Immature natural killer cell (primary cell): ENCODE results near the gene CLCF1. TPM values are rescaled to one million over a fixed set of nuclear protein-coding genes. Genes with fewer than 3 reads are reported as not detected.
A peak's percentile ranks its signal among the peaks of the same experiment; 100 is the strongest.
"Not testable (repeated sequence)": the region's sequence is repeated elsewhere in the genome, so short reads cannot be mapped to it uniquely, and the experiment has no call there.

ENCODE experiments used
- DNase-seq, 3 donors: peaks; one replicate each; pipeline ENCODE4 v3.0.0; 2022; ENCODE audit warnings: mixed read lengths in 1 of 3
- H3K27ac Mint-ChIP-seq, 6 donors: one replicate each; pipeline ENCODE4 v1.8.0; 2020; ENCODE audit warnings: mixed read lengths in 6 of 6, mild to moderate bottlenecking in 5 of 6, inconsistent platforms in 4 of 6, moderate library complexity in 3 of 6
- H3K27me3 Mint-ChIP-seq, 3 donors: one replicate each; pipeline ENCODE4 v1.8.0; 2020 to 2021; ENCODE audit warnings: low read depth in 3 of 3, mild to moderate bottlenecking in 3 of 3, mixed read lengths in 3 of 3, moderate library complexity in 3 of 3, inconsistent platforms in 1 of 3
- H3K36me3 Mint-ChIP-seq, 3 donors: one replicate each; pipeline ENCODE4 v1.8.0; 2020; ENCODE audit warnings: mixed read lengths in 3 of 3, inconsistent platforms in 2 of 3, mild to moderate bottlenecking in 2 of 3
- H3K4me1 Mint-ChIP-seq, 2 donors: one replicate each; pipeline ENCODE4 v1.8.0; 2020; ENCODE audit warnings: inconsistent platforms in 2 of 2, mild to moderate bottlenecking in 2 of 2, mixed read lengths in 2 of 2, moderate library complexity in 1 of 2
- H3K4me3 Mint-ChIP-seq, 5 donors: one replicate each; pipeline ENCODE4 v1.8.0; 2020; ENCODE audit warnings: mild to moderate bottlenecking in 5 of 5, mixed read lengths in 5 of 5, inconsistent platforms in 3 of 5, moderate library complexity in 3 of 5
- H3K9me3 Mint-ChIP-seq, 6 donors: one replicate each; pipeline ENCODE4 v1.8.0; 2020; ENCODE audit warnings: mild to moderate bottlenecking in 6 of 6, mixed read lengths in 6 of 6, inconsistent platforms in 4 of 6, moderate library complexity in 3 of 6
- polyA plus RNA-seq, 3 donors: library from polyadenylated mRNA; unstranded; fragments of 300-500 nt; fragmentation: Illumina TruSeq; gene quantifications; one replicate each; pipeline ENCODE4 v1.2.3, GENCODE V29; 2021

Gene CLCF1
- polyA plus RNA-seq, 3 donors from 2014 or later = 0.34 to 2.2 TPM; not detected in 1

- H3K4me3 Mint-ChIP-seq = peak overlapping the region; percentile 95 to 99 (median 98)
- H3K27ac Mint-ChIP-seq = peak overlapping the region; percentile 91 to 98 (median 96)
- H3K4me1 Mint-ChIP-seq = peaks cover 62 to 79% of the 10 kb centered on the region in 2 donors
- H3K27me3 Mint-ChIP-seq = peaks cover 3 to 14% (median 9%) of the 10 kb centered on the region in 3 donors
- H3K36me3 Mint-ChIP-seq = peaks cover 4 to 17% (median 5%) of the 10 kb centered on the region in 3 donors
- no peaks in the 10 kb centered on the region for H3K9me3 Mint-ChIP-seq
- no peak for DNase-seq
These were observed 32.4 kb upstream of the CLCF1 start for GRCh38 chr11:67405688-67406339.

- Mint-ChIP-seq H3K4me3 (peak overlapping the region; percentile 95 to 99 (median 98)), H3K9me3 (no peaks in the 10 kb centered on the region), H3K36me3 (peaks cover 4 to 22% (median 5%) of the 10 kb centered on the region in 3 donors), H3K27me3 (peaks cover 3 to 14% (median 10%) of the 10 kb centered on the region in 3 donors), H3K4me1 (peaks cover 62 to 79% of the 10 kb centered on the region in 2 donors), H3K27ac (peak overlapping the region; percentile 91 to 98 (median 96))
- no peak for DNase-seq
These were observed 31.8 kb upstream of the CLCF1 start for GRCh38 chr11:67405196-67405567.

- peaks cover 4 to 23% (median 5%) of the 10 kb centered on the region in 3 donors for H3K36me3 Mint-ChIP-seq
- peaks cover 59 to 79% of the 10 kb centered on the region in 2 donors for H3K4me1 Mint-ChIP-seq
- peak in 2 of 3 donors; percentile 57 for DNase-seq
- H3K4me3 Mint-ChIP-seq = peak overlapping the region; percentile 95 to 99 (median 98)
- peak overlapping the region; percentile 91 to 98 (median 96) for H3K27ac Mint-ChIP-seq
- no peaks in the 10 kb centered on the region for H3K9me3 Mint-ChIP-seq
- H3K27me3 Mint-ChIP-seq = peaks cover 3 to 12% (median 10%) of the 10 kb centered on the region in 3 donors
These were observed 31.3 kb upstream of the CLCF1 start for GRCh38 chr11:67404515-67405195.

GRCh38 chr11:67403085-67403484 is 29.7 kb upstream of the CLCF1 start:
- Mint-ChIP-seq H3K36me3 (peaks cover 4 to 23% (median 5%) of the 10 kb centered on the region in 3 donors), H3K4me1 (peaks cover 48 to 75% of the 10 kb centered on the region in 2 donors), H3K27ac (peak overlapping the region; percentile 91 to 98 (median 94)), H3K4me3 (peak overlapping the region; percentile 95 to 99 (median 98))
- DNase-seq, H3K9me3 Mint-ChIP-seq, H3K27me3 Mint-ChIP-seq: not testable (repeated sequence)

GRCh38 chr11:67402192-67402839 is 28.9 kb upstream of the CLCF1 start:
- Mint-ChIP-seq H3K4me1 (peaks cover 48 to 74% of the 10 kb centered on the region in 2 donors), H3K27ac (peak overlapping the region; percentile 73 to 97 (median 91)), H3K36me3 (peaks cover 4 to 28% (median 4%) of the 10 kb centered on the region in 3 donors), H3K4me3 (peak overlapping the region; percentile 79 to 99 (median 96))
- not testable (repeated sequence) for H3K9me3 Mint-ChIP-seq, H3K27me3 Mint-ChIP-seq, DNase-seq

- peak; percentile 93 to 94 (median 94) for DNase-seq
- Mint-ChIP-seq H3K9me3 (no peaks in the 10 kb centered on the region), H3K4me3 (peak within 1 kb of the TSS; percentile 85 to 99 (median 96)), H3K27ac (peak within 1 kb of the TSS; percentile 81 to 97 (median 91)), H3K4me1 (peaks cover 48 to 72% of the 10 kb centered on the region in 2 donors), H3K36me3 (peaks cover 0 to 23% (median 4%) of the 10 kb centered on the region in 3 donors), H3K27me3 (peaks cover 2 to 9% (median 6%) of the 10 kb centered on the region in 3 donors)
These were observed 28.2 kb upstream of the CLCF1 start, which contains the start of gene PPP1CA for GRCh38 chr11:67401495-67402191. TSS of gene PPP1CA (minus strand) at chr11:67401858. CDS start at chr11:67401782, 76 bp downstream.

GRCh38 chr11:67400942-67401494 is 27.6 kb upstream of the CLCF1 start:
- H3K4me3 Mint-ChIP-seq = peak overlapping the region; percentile 84 to 95 (median 90)
- no peaks in the 10 kb centered on the region for H3K9me3 Mint-ChIP-seq
- peaks cover 48 to 69% of the 10 kb centered on the region in 2 donors for H3K4me1 Mint-ChIP-seq
- peak overlapping the region; percentile 81 to 92 (median 84) for H3K27ac Mint-ChIP-seq
- no peak for DNase-seq
- H3K36me3 Mint-ChIP-seq = peaks cover 0 to 20% (median 4%) of the 10 kb centered on the region in 3 donors
- H3K27me3 Mint-ChIP-seq = peaks cover 2 to 9% (median 7%) of the 10 kb centered on the region in 3 donors

- peaks cover 46 to 64% of the 10 kb centered on the region in 2 donors for H3K4me1 Mint-ChIP-seq
- no peaks in the 10 kb centered on the region for H3K9me3 Mint-ChIP-seq
- H3K36me3 Mint-ChIP-seq = peaks cover 0 to 18% (median 4%) of the 10 kb centered on the region in 3 donors
- DNase-seq = peak in 1 of 3 donors; percentile 35
- peak overlapping the region; percentile 81 to 92 (median 84) for H3K27ac Mint-ChIP-seq
- H3K27me3 Mint-ChIP-seq = peaks cover 2 to 9% (median 7%) of the 10 kb centered on the region in 3 donors
- H3K4me3 Mint-ChIP-seq = peak overlapping the region; percentile 84 to 95 (median 90)
These were observed 27.0 kb upstream of the CLCF1 start for GRCh38 chr11:67400251-67400941.

- H3K4me1 Mint-ChIP-seq = peaks cover 40 to 54% of the 10 kb centered on the region in 2 donors
- H3K9me3 Mint-ChIP-seq = no peaks in the 10 kb centered on the region
- H3K4me3 Mint-ChIP-seq = peak overlapping the region in 3 of 5 donors; percentile 47 to 84 (median 60)
- H3K27me3 Mint-ChIP-seq = peaks cover 2 to 6% (median 3%) of the 10 kb centered on the region in 3 donors
- peaks cover 0 to 13% (median under 1%) of the 10 kb centered on the region in 3 donors for H3K36me3 Mint-ChIP-seq
- H3K27ac Mint-ChIP-seq = peak overlapping the region in 1 of 6 donors; percentile 66
- DNase-seq = no peak
These were observed 25.5 kb upstream of the CLCF1 start for GRCh38 chr11:67398661-67399563.

GRCh38 chr11:67397986-67398660 is 24.7 kb upstream of the CLCF1 start:
- Mint-ChIP-seq H3K36me3 (peaks cover 0 to 13% (median 3%) of the 10 kb centered on the region in 3 donors), H3K4me3 (peak overlapping the region in 1 of 5 donors; percentile 30), H3K27ac (peak overlapping the region in 4 of 6 donors; percentile 30 to 78 (median 56)), H3K9me3 (no peaks in the 10 kb centered on the region), H3K4me1 (peaks cover 40 to 53% of the 10 kb centered on the region in 2 donors), H3K27me3 (peaks cover 2 to 5% (median 2%) of the 10 kb centered on the region in 3 donors)
- DNase-seq = no peak

- H3K9me3 Mint-ChIP-seq = no peaks in the 10 kb centered on the region
- H3K27ac Mint-ChIP-seq = peak overlapping the region in 4 of 6 donors; percentile 30 to 78 (median 56)
- H3K27me3 Mint-ChIP-seq = peaks cover 2 to 5% (median 2%) of the 10 kb centered on the region in 3 donors
- H3K4me3 Mint-ChIP-seq = no peak overlapping the region
- DNase-seq = no peak
- peaks cover 0 to 13% (median 3%) of the 10 kb centered on the region in 3 donors for H3K36me3 Mint-ChIP-seq
- peaks cover 44 to 56% of the 10 kb centered on the region in 2 donors for H3K4me1 Mint-ChIP-seq
These were observed 24.1 kb upstream of the CLCF1 start for GRCh38 chr11:67397536-67397935.
